Stimulated activated CD4-positive, alpha-beta T cell treated with anti-CD3 and anti-CD28 coated beads, Interleukin-15, amount 100 ng/mL, for 24 hours (primary cell): Measurements from ENCODE around the gene TMCC1.
"Not testable (repeated sequence)": the region's sequence is repeated elsewhere in the genome, so short reads cannot be mapped to it uniquely, and the experiment has no call there.

Experiments used
- DNase-seq: peaks from one replicate; pipeline ENCODE4 v3.0.0-alpha.2; 2020

The TMCC1 gene

DNA sequence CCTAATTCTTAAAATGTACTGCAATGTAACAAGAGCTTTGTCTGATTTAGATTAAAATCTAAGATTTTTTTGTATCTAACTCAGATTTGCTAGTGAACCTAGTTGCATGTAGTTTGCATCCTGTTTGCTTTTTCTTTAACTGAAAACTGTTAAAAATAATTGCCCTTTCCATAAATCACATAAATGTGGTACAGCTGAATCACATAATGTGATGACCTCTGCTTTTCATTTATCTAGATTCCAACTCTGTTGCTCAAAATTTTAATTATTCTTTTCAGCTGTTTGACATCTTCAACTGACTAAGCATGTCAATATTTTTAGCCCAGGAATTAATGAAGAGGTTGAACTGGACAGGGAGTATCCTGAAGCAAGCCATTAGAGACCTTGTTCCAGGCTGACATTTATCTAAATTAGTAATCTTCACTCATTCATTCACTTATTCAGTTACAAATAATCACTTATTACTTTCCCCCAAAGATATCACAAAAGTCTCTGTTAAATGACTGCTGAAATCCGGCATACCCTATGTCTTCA is 185.1 kb downstream of the TMCC1 start:
- no peak for DNase-seq

DNA sequence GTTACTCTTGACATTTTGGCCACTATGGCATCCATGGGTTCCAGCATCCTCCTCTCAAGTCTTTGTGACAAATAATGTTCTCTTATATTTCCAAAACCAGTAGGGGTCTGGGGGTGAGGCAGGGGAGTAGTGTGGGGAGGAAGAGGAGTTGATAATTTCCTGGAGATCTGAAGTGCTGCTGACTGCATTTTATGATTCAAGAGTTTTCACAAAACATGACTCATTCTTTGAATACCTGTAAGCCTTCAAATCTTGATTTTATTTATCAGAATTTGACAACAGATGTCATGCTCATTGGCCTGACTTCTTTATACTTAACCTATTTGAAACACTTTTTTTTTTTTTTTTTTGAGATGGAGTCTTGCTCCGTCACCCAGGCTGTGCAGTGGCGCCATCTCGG is 188.2 kb downstream of the TMCC1 start:
- no peak for DNase-seq

DNA sequence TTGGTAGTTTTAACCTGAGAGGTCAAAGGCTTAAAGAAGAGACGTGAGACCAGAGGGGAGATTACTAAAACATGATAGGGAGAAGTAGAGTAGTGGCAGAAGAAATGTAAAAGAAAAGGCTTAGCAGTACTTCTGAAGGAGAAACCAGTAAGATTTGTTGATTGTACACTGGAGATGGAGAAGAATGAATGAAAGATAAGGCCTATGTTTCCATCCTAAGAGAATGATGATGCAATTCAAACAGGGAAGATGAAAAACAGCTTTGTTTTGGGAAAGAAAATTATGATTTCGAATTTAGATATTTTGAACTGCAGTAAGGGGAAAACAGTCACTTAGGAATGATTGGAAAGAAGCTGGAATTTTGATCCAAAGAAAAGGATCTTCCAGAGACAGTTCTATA is 189.6 kb downstream of the TMCC1 start:
- no peak for DNase-seq

DNA sequence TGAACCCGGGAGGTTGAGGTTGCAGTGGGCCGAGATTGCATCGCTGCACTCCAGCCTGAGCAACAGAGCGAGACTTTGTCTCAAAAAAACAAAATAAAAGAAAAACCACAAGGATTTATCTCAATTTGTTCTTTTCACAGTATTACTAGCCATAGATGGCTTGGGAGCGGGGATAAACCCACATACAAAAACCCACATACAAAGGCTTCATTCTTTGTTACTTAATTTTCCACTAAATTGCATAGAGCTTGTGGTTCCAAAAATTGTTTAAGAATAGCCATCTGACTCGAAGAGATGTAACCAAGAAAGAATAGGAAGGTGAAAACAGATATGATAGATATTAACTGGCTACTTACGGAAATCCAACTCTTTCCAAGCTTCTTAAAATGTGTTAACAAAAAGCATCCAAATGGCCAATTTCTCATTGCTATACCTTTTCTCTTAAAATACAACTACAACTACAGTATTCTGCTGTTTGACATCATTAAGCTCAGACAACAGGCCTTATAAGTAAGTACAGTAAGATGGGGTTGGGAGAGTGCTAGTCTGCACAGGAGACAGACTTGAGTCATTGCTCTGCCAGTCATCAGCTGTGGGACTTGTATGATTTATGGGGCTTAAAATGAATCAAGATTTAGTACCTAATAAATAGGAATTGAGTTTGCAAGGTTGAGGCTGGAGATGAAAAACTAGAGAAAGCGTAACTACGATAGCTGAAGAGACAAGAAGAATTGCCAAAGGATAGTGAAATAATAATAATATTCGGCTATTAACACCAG is 190.4 kb downstream of the TMCC1 start:
- DNase-seq, result no peak

DNA sequence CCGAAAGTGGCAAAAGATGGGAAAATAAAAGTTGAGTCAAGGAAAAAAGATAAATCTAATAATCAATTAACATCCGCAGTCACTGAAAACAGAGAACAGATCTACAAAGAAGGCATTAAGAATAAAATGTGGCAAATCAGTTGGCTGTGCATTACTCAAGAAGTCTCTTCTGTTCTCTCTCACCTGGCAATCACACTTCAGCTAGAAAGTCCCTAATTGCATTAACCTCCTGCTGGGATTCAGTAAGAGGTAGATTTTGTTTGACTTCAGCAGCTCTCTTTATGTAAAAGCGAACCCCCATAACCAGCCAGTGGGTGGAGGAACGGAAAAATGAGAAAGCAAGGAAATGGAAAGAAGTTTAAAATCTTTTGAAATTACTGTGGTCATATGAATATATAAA is 192.3 kb downstream of the TMCC1 start:
- DNase-seq, result no peak

DNA sequence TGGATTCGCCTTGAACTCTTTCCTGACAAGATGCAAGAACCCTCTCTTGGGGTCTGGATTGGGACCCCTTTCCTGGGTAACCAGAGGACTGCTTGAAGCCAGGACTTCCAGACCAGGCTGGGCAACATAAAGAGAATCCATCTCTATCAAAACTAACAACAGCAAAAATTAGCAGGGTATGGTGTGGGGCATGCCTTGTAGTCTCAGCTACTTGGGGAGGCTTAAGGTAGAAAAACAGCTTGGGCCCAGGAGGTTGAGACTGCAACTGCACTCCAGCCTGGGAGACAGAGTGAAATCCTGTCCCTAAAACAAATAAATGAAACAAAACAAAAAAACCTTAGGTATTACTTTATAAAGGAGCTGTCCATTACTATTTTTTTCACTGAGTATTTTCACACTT is 193.9 kb downstream of the TMCC1 start:
- DNase-seq, result no peak

DNA sequence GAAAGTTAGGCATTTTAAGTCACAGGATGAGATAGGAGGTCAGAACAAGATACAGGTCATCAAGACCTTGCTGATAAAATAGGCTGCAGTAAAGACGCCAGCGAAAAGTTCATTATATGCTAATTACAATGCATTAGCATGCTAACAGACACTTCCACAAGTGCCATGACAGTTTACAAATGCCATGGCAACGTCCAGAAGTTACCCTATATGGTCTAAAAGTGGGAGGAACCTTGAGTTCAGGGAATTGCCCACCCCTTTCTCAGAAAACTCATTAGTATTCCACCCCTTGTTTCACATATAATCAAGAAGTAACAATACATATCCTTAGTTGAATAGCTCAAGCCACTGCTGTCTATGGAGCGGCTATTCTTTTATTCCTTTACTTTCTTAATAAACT is 194.3 kb downstream of the TMCC1 start:
- no peak for DNase-seq

DNA sequence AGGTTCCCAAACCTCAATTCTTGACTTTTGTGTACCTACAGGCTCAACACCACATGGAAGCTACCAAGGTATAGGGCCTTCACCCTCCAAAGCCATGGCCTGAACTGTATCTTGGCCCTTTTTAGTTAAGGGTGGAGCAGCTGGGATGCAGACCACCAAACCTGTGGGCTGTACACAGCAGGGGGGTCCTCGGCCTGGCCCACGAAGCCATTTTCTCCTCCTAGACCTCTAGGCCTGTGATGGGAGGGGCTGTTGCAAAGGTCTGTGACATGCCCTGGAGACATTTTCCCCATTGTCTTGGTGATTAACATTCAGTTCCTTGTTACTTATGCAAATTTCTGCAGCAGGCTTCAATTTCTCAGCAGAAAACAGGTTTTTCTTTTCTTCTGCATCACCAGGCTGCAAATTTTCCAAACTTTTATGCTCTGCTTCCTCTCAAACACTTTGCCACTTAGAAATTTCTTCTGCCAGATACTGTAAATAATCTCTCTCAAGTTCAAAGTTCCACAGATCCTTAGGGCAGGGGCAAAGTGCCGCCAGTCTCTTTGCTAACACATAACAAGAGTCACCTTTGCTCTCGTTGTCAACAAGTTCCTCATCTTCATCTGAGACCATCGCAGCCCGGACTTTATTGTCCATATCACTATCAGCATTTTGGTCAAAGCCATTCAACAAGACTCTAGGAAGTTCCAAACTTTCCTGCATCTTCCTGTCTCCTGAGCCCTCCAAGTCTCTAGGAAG is 196.1 kb downstream of the TMCC1 start:
- DNase-seq, result no peak

DNA sequence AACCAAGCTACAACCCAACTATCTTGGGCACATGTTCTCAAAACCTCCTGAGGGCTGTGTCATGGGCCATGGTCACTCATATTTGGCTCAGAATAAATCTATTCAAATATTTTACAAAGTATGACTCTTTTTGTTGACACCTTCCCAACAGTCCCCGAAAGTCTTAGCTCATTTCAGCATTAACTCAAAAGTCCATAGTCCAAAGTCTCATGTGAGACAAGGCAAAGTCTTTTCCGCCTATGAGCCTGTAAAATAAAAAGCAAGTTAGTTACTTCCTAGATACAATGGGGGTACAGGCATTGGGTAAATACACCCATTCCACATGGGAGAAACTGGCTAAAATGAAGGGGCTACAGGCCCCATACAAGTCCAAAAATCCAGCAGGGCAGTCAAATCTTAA is 197.1 kb downstream of the TMCC1 start:
- DNase-seq, result not testable (repeated sequence)

DNA sequence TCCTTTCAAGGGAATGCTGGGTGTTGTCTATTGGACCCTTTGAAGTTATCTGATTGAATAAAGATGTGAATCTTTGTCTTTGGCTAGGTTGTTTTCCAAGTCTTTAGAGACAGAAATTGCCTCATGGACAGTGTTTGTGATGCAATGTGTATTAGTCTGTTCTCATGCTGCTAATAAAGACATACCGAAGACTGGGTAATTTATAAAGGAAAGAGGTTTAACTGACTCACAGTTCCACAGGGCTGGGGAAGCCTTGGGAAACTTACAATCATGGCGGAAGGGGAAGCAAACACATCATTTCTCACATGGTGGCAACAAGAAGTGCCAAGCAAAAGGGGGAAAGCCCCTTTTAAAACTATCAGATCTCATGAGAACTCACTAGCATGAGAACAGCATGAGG is 198.3 kb downstream of the TMCC1 start:
- DNase-seq, result no peak

DNA sequence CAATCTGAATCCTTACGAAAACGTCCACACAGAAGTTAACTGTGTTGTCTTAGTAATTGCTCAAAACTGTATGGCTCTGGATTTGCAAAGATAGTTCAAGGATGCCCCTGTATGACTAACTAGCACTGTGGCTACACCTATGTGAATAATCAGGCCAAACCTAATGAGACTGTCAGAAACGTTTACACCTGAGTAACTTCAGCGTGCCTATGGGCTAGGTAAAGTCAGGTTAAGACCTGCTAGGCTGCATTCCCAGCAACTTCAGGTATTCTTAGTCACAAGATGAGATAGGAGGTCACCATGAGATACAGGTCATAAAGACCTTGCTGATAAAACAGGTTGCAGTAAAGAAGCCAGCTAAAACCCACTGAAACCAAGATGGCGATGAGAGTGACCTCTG is 199.3 kb downstream of the TMCC1 start:
- no peak for DNase-seq

DNA sequence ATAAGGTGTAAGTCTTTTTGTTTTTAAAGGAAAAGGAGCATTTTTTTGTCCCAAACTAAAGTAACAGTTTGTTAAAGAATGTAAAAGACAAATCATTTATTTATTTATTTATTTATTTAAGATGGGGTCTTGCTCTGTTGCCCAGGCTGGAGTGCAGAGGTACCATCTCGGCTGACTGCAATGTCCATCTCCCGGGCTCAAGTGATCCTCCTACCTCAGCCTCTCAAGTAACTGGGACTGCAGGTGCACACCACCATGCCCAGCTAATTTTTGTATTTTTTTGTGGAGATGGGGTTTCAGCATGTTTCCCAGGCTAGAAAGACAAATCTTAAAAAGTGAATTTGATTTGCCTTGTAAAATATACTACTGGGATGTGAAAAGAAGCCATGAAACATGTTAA is 200.8 kb downstream of the TMCC1 start:
- DNase-seq, result no peak

DNA sequence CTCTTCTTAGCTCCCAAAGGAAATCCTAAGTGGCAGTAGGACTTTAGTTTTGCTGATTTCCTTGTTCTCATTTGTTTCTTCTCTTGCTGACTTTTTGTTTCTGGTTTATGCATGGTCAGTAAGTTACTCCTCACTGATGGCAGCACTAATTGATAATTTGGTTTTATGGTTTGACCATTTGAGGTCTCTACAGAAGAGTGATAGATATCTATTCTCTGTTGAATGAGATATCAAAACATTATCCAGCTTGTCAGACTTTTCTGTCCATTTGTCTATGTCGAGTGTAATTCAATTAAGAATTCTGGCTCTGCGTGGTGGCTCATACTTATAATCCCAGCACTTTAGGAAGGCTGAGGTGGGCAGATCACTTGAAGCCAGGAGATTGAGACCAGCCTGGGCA is 202.5 kb downstream of the TMCC1 start:
- DNase-seq, result no peak

DNA sequence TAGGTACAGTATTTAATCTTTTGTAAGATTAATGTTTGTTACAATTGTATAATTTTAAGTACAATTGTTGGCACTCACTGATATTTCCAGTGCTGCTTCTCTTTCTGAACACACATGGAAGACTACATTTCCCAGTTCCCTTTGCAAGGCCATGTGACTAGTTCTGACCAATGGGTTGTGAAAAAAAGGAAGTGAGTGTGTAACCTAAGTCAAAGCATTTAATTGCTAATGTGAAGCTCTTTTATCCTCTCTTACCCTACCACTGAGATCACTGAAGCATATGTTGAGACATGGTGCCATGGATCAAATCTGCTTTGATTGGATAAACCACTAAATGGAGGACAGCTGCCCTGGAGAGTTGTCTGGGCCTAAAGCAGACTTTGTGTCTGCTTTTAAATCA is 203.1 kb downstream of the TMCC1 start:
- DNase-seq, result peak; percentile 11

DNA sequence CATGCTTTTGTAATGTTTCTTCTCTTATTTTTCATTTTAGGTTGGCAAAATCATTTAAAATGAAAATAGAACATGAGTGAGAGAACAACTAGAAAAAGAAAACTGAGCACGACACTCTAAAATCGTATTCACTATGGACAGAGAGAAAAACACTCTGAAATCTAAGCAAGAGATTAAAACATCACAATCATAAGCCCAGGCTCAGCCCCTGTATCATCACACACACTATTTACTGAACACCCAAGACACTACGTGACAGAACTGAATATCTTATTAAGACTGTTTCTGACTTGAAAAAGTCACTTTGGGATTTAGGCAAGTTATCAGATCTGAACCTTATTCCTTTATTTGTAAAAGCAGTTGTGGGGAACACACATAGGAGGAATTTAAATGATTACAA is 204.5 kb downstream of the TMCC1 start:
- DNase-seq, result no peak

DNA sequence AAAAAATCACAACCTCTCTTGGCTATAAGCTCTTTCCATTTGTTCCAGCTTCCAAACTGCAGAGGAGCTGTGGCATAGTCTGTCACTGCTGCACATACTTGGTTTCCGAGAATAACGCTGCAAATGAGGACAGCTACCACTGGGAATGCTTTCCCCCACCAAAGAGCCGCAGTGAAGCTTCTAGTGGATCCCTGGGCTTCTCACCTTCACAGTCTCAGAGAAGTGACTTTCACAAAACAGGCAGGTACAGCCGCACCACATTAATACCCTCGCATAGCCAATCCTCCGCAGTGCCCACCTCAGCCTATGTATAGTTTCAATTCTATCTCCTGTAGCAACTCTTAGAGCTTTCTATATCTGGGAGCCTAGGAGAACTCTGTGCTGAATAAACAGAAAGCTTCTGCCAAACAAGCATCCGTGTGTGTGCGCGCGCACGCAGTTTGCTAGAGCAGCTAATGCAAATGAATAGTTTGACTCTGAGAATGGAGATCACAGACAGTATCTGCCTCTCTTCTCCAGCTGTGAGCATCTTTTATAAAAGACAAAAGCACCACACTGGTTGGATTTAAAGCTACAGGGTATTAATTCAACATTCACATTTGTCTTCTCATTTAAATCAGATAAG is 205.1 kb downstream of the TMCC1 start:
- DNase-seq, result no peak

DNA sequence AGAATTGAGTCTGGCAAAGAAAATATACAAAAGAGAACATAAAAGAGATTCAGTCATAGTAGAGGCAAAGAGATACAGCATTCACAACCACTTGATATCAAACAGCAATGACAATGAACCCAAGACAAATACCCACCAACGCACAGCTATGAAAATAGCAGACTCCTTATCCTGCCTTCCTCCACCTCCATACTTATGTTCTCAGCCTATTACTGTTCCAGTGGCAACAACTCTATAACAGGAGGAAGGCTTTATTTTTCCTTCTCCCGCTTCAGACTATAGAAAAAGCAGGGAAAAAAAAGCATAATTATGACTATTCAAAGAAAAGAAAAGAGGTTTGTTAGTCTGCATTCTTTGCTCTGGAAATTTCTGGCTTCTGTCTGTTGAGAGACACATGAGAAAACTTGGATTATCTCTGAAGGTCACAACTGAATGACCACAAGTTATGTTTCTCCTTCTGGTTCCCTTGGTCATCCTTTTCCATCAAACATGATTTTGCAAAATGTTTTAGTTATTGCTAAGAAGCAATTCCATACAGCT is 205.9 kb downstream of the TMCC1 start:
- DNase-seq, result no peak

DNA sequence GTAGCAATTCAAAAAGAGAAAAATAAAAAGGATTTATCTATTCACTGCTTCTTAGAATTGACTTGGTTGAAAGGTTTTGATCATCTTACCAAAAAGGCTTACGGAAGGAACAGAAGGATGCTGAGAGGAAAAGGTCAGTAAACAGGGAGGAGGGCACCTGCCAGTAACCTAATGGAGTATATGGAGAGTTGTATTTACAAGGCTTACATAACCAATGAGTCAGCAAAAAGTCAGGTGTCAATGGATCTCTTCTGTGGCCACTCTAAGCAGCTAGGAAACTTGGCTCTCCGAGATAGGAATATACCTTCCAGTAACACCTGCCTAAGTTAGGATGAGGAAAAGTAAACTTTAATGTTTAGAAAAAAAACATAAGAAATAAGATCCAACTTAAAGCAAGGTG is 206.6 kb downstream of the TMCC1 start:
- no peak for DNase-seq

DNA sequence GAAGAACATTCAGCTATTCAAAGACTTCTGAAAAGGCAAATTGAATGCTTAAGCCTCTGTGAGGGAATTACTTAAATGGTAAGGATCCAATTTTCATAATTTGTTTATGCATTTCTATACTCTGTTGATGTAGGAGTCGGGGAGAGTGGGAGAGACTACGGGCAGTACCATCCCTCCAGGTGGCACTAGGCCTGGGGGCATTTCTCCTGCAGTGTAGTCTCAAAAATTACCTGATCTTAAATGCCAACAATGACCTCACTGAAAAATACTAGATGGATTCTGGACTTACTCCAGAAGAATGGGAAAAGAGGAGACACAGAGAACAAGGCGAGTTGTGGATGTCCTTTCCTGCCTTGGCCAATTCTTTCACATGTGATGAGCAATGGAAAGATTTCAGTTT is 209.2 kb downstream of the TMCC1 start:
- no peak for DNase-seq

DNA sequence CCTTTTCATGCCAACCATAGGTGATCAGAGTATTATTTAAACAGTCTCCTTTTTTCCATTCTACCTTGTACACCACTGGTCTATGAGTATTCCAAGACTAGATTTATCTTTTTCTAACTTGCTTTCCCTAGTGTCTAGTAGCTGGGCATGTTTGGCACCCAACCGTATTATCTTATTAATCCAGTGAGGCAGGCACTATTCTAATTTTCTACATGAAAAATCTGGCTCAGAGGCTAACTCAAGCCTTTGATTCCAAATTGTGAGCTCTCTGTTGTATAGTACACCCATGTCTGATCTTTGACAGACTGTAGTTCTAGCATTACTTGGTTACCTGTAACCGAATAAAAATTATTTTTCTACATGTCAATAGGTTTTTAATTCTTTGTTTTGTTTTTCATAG is 210.3 kb downstream of the TMCC1 start:
- no peak for DNase-seq

DNA sequence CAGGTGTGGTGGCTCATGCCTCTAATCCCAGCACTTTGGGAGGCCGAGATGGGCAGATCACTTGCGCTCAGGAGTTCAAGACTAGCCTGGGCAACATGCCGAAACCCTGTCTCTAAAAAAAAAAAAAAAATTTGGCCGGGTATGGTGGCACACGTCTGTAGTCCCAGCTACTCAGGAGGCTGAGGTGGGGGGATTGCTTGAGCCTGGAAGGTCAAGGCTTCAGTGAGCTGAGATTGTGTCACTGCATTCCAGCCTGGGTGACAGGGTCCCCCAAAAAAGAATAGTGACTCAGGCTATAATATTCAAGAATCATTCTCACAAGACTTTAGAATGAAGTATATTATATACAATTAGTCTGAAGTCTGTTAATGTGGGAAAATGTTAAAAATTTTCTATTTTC is 216.5 kb downstream of the TMCC1 start:
- DNase-seq, result no peak

DNA sequence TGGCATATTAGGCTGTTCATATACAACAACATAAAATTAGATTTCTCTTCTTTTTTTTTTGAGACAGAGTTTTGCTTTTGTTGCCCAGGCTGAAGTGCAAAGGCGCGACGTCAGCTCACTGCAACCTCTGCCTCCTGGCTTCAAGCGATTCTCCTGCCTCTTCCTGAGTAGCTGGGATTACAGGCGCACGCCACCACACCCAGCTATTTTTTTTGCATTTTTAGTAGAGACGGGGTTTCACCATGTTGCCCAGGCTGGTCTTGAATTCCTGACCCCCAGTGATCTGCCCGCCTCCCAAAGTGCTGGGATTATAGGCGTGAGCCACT is 218.8 kb downstream of the TMCC1 start:
- not testable (repeated sequence) for DNase-seq

DNA sequence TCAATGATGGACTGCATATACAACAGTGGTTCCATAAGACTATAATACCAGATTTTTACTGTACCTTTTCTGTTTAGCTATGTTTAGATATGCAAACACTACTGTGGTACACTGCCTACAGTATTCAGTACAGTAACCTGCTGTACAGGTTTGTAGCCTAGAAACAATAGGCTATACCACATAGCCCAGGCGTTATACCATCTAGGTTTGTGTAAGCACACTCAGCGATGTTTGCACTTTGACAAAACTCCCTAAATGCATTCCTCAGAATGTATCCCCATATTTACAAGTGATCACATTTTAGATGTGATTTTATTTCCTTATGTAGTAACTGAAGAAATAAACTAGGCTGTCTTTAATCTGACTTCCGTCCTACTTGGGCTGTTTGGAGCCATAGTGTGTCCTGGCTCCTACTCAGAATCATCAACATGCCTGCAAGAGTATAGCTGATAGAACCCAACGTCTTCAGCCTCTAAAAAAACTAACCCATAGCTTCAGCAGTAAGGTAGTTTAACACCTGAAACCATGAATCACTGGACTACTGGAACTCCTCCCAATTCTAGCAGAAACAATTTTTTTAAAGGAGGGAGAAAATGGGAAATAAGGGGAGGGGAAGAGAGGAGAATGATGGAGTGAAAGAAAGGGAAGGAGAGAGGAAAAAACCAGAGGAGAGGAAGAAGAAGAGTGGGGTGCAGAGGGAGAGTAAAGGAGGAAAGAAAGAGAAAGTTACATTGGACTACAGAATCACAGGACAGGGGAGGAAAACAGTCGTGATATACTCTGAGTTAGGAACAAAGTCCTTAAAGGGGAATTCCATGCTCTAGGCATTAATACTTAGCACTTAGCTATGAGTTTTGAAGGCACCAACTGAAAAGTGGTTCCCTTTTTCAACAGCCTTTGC is 219.4 kb downstream of the TMCC1 start:
- DNase-seq, result no peak
